HG03175 (cell line): Measurements from ENCODE around the gene KIF21B.

Experiments
- ATAC-seq: cut with Tn5 transposase; IDR thresholded peaks from one replicate; pipeline ENCODE4 v1.9.1; 2021; ENCODE audit warnings: mild to moderate bottlenecking, moderate library complexity; ENCODE audit not compliant: unreplicated experiment

Gene KIF21B

DNA sequence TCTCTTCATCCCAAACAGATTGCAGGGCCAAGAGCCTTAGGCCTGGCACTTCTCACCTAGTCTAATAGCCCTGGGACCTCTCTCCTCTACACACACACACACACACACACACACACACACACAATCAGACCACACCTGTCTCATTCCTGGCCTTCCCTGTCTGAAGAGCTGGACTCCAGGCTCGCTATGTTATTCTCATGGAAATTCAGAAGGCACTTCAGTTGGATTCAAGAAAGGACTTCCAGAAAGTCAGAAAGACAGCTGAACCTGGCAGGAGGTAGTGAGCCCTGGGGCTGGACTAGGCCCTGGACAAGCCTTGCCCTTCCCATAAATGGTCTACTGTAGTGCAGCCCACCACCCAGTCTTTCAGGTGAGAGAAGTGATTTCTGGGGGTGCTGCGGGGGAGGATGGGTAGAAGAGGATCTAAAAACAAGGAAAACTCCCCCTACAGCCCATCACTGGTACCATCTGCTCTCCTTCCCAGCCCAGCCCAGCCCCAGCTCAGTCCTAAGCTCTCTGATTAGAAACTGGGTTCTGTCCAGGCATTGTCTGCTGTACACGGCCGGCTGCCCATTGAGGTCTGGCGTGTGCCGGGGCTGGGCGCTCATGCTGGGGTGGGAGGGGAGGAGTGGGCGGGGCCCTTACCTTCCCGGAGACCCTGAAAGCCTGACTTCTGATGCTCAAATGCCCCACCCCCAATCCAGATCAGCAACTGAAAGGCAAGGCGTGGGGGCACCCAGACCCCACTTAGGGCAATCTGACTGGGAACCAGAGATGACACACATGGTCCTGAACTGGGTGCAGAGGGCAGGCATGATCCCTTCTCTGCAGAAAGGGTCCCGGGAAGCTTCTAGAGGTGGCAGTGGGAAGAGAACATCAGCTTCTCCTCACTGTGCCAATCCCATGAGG lies 2.5 kb downstream of the KIF21B start:
- no peak for ATAC-seq

DNA sequence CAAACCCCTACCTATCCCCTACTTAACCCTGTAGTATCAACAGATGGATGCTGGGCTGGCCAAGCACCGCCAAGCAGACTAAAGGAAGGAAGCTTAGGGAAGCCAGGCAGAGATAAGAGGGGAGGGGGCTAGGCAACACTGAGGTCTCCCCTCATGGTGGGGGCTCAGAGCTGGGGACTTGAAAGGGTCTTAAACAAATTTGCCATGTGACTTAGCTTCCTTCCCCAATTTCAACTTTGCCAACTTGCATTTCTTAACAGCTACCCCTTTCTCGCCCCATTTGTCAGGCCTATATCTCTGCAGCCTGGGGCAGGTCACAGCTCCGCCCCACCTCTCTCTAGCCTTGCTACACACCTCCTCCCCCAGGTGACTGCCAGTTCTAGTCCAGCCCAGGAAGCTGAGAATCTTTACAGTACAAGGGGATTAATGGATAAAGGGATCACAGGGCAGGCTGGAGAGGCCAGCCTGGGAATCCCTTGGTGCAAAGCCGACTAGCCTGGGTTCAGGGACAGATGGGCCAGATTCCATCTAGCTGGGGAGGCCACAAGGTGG lies 3.4 kb downstream of the KIF21B start:
- no peak for ATAC-seq

DNA sequence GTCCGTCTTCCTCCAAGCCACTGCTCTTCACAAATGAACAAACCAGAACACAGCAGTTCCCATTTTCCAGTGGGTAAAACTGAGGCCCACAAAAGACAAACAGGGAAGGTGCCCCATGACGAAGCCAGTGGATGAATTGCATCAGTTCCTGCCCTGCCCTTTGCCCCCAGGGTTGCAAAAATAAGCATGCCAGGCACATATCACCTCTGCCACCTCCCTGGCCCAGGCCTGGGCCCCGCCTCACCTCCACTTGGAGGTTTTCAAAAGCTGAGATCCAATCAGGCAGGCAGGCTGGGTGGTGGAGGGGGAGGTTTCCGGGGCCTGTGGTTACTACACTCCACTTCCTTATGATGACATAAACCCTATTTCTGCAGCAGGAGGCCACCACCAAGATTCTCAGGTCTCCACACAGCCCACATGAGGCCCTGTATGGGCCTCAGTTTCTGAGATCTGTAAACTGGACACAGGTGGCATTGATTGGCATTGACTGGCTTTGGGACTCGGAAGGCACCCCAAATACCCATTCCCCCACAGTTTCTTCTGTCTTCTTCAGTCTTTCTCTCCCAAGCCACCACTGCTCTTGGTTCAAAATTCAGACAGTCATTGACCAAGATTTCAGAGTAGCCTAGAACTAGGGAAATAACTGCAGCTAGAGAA lies 4.1 kb downstream of the KIF21B start:
- ATAC-seq = peak; percentile 72

DNA sequence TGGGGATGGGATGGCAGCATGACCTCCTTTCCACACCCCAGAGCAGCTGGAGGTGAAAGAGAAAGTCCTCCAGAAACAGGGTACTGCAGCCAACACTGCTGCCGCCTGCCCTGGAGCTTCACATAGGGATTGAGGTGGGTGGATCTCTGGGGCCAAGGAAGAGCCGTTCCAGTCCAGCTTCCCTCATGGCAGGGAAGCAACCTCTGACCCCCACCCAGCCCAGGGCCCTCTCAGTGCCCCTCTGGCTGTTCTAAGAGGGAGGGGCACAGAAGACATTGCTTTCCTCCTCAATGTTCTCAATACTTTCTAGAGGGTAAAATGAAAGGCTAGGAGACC lies 5.7 kb downstream of the KIF21B start:
- no peak for ATAC-seq

DNA sequence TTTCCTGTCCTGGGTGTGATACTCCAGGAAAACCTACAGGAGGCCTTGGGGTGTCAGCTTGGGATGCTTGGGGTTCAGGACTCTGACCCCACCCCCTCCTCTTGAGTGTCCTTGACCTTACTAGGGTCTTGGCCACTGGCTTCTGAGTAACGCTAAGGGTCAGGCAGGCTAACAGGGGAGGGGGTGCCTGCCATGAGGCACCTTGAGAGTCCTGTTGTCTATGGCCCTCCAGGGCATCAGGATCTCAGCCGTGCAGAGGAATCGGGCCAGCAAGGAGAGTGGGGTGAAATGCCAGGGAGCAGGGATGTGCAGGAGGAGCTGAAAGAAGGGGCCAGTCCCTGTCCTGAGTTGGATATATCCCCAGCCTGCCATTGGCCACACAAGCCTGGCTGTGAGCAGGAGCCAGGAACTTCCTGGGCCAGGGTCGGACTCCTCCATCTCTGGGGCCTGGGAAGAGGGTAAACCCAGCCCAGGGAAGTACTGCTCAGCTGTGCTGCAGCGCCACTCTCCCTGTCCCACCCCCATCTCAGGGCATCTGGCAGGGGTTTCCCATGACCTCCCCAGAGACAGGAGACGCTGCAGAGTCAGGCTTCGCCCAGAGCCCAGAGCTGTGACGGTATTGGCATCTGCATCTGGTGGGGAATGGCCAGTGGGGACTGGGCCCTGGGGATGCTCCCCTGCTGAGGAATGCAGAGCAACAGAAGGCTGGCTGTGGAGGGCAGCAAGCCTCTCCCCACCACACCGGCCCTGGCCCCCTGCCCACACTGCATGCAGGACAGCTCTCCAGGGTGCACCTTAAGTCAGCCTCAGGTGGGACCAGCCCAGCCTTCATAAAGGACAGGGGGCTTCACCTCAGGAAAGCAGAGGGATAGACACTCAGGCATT lies 6.3 kb downstream of the KIF21B start:
- no peak for ATAC-seq

DNA sequence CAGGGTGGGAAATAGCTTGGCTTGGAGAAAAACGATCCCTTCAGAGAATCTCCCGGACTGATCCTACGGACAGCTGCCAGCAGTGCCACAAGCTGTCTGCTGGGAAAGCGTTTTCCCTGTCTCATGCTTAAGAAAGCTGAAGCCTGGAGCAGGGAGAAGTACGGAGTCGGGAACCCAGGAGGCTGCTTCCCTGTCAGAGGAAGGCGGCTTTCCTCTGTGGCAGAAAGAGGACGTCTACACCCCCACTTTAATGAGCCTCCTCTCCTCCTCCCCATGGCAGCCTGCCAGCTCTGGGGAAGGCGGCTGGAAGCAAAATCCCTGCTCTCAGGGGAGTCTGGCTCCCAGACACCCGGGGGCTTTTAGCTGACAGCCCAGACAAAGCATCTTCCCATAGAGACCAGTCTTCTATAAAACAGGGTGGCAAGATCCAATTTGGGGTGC lies 7.3 kb downstream of the KIF21B start:
- no peak for ATAC-seq

DNA sequence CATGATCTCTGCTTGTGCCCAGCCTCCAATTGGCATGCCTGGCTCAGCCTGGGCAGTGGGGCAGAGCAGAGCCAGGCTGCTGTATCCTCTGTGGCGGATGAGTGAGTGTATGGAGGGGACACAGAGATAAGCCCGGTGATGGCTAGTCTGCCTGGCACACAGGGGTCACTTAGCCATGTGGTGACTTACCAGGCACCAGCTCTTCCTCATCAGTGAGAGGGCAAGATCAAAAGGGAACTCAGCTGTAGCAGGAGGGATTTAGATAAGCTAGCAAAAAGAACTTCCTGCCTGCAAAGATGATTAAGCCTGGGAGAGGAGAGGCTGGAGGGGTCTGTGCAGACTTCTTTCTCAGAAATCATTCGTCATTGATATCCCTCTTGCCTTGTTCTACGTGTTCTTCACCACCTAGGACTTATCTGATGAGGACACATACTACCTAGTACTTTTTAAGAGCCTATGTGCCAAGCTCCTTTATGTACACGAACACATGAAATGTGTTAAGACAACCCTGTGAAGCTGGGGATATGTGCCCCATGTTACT lies 7.9 kb downstream of the KIF21B start:
- ATAC-seq = no peak

DNA sequence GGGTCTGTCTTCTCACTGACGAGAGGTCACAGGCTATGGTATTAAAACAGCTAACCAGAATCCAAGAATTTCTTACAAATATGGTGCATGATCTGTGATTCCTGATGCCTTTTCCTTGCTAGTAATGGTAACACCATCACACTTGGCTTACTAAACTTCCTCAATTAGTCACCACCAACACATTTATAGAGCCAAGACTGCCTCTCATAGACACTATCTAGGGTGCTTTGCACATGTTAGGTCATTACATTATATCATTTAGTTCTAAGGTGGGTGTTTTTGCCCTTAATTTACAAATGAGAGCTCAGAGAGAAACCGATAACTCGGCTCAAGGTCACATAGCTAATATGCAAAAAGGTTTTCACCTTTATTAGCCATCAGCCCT lies 8.7 kb downstream of the KIF21B start:
- no peak for ATAC-seq

DNA sequence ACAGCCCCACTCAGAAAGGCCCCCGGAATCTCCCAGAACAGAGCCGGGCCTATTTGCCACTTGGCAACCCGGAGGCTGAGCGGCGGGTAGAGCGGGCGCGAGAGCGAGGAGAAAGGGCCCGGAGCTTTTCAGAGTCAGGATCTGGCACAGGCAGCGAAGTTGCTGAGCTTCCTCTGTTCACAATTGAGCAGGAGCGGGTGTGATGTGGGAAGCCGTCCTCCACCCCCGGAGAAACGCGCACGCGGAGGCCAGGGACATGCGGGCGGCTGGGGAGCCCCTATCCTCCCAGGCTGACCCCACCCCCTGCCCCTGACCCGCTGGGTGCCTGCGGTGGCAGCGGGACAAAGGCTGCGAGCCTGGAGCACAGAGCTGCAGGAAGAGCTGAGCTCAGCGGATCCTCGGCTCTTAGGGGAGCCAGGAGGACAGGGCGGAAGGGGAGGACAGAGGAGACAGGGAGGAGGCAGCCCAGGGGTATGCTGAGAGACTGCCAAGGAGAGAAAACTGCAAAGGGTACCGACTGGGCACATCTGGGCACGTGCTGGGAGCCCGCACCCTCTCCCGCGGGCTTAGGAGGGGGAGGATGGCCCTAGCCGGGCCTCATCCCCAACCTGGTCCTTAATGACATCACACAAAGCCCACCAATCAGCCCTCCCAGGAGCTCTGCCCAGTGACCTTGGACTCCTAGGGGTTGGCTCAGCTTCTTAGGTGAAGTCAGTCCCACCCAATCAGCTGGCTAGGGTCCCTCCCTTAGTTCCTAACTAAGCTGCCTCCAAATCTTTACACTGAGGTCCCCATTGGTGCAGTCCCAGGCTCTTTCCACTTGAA lies 9.3 kb downstream of the KIF21B start:
- no peak for ATAC-seq

DNA sequence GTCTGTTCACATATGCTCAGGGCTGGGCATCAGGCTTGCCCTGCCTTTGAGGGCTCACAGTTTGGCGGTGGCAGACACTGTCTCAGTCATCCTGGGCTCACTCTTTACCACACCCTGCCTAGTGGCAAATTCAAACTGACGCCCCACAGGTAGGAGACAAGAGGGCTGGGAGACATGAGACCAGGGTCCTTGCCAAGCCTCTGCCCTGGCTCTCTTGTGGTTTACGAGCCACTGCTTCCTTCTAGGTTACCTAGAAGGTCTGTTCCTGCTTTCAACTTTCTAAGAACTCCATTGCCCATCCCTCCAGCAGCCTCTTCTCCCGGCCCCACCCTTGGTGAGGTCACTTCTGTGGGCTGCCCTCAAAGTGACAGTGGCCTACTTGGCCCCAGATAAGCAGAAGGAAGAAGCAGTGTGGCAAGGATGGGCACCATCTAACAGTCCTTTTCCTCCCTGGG lies 10.5 kb downstream of the KIF21B start:
- no peak for ATAC-seq

DNA sequence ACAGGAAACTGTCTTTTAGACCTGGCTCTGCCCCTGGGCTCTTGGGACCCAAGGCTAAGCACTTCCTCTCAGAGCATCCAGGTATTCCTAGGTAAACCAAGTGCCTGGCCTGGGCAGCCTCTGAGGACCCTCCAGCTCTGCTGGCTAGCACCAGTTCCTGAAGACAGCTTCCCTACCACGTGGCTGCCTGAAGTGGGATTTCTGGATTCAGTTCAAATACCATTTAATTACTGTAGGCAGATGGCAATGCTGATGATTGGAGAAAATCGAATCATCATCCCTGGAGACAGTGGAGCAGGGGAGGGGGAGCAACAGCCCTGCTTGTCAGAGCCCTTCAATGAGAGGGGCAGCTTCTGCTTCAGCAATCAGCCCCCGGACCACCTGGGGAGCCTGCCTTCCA lies 11.9 kb downstream of the KIF21B start:
- no peak for ATAC-seq

DNA sequence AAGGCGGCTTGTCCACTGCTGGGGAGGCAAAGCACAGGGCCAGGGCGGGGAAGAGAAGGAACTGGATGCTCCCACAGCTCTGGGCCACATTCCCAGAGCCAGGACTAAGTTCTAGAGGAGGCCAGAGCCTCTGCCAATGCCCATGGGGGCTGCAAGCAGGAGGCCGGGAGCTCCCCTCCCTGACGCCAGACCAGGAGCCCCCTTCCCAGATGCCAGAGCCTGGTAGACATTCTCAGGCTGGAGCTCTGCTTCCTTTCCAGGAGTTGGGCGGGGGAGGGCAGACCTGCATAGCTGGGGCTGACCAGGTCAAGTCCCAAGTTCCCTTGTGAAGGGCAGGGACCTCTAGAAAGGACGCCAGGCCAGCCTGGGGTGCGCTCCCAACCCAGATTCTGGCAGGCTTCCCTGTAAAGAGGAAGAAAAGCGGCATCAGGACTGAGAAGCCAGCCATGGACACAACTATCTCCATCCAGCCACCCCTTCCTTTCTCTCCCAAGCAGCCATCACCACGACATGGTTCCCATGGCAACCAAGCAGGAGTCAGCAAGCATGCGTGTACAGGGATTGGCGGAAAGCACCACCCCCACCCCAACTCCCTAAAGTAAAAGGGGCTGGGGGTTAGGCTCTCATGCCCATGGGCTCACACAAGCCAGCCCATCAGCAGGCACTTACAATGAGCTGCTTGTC lies 13.4 kb downstream of the KIF21B start:
- no peak for ATAC-seq

DNA sequence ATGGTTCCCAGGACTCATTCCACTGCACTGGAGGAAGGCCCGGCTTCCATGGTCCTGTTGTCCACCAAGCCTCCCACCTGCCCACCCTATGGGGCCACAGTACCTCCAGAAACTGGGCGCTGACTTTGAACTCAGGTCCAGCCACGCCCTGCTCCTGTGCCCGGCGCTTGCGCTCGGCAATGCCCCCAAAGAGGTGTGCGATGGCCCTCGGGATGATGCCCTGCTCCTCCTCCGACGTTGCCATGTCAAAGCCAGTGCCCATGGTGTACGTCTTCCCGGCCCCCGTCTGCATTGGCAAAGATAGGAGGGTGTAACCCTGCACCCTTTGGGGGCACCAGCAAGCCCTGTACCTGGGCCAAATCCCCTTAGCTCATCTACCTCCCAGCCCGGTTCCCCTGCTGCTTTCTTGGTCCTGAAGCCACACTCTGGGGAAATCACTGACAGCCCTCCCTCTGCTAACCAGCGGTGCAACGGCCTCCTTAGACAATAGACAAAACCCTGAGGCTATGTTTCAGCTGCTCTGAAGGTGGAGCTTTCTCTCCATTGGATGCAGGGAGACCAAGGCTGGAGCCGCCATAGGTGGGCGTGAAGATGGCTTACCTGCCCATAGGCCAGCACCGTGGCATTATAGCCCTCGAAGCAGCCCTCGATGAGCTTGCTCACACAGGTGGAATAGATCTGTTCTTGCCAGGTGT lies 14.7 kb downstream of the KIF21B start:
- no peak for ATAC-seq

DNA sequence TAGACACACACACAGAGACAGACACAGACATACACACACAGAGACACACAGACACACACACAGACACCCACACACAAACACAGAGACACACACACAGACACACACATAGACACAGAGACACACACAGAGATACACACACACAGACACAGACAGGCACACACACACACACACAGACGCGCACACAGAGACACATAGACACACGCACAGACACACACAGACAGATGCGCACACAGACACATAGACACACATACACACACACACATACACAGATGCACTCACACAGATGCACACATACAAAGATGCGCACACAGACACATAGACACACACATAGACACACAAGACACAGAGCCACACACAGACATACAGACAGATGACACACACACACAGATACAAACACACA lies 16.0 kb downstream of the KIF21B start:
- no peak for ATAC-seq

DNA sequence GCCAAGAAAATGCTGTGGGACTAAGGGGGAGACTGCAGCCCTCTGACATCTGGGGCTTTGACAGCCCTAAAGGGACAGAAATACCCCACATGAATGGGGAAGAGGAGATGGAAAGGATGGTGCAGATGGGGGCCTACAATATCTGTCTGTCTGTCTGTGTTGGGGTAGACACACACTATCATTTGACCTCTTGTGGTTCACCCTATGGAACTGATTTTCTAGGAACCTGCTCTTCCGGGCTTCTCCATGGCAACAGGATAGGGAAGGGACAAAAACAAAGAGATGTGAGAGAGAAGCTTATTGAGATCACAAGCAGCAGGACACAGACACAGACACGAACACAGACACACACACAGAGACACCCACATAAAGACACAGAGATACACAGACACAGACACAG lies 17.1 kb downstream of the KIF21B start:
- ATAC-seq = no peak

DNA sequence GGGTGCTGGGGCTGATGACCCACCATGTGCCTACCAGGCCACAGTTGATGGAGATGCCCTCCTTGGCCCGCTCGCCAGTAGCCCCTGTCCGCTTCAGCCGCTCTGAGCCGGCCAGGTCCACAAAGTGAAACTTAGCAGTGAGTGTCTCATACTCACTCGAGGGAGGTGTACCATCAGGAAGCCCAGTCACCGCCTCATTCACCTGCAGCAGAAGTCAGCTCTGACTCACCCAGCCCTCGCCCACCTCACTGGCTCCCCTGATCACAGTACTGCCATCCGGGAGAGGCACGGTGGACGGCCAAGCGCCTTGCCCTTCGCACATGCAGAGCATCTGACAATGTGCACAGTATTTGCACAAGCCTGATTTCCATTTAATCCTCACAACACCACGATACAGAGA lies 18.8 kb downstream of the KIF21B start:
- no peak for ATAC-seq

DNA sequence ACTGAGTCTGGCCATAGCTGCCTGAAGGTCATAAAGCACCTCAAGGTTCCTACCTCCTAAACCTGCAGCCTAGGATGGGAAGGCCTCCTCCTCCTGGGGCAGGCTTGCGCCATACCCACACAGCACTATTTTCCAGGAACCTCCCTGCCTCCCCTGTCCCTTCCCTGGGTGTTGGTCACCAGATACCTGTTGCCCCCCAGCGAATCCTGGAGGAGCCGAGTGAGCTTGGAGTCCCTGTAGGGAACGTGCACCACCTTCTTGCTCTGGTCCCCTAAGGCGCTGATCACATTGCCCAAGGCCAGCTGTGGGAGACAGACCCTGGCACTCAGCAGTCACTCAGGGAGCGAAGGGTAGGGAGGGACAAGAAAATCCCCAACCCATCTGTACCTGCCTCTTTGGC lies 19.4 kb downstream of the KIF21B start:
- ATAC-seq = no peak

DNA sequence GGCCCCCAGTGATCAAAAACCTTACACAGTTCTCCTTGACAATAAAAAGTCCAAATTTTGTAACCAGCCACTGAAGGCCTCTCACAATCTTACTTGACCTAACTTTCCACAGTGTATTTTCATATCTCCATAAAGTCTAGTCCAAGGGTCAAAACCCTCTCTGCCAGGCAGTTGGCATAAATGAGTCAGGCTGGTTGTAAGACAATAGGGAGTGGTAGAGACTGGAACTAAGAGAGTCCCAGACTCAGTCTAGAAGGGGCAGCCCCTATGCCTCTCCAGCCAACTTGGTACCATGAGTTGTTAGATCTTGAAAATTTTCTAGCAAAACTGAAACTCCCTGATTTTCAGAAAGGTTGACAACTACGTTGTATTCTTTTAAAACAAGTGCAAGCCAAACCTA lies 21.0 kb downstream of the KIF21B start:
- ATAC-seq = no peak

DNA sequence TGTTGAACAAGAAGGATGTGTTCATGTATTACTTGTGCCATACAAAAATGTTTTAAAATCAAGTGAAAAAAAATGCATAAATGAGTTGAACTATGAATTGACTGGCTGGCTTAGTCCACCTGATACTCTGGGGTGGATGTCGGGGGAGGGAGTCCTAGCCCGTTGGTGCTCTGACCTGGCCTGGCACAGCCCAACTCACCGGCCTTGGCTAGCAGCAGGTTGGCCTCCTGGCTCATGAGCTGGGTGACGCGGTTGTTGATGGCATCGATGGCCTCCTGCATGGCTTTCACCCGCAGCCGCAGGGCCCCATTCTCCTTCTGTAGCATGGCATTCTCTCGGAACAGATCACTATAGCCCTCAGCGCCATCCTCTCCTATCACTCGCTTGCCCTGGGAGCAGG lies 21.6 kb downstream of the KIF21B start:
- ATAC-seq = no peak
